ENCODE data around the gene MRPL22.

Gene MRPL22

GRCh38 chr5:154962494-154962893 lies 21.6 kb downstream of the MRPL22 start:
- H3K27ac ChIP-seq: no peak overlapping the region
- TF ChIP-seq CTCF (conservative IDR thresholded peaks at IDR 0.05): no peak

- TF ChIP-seq CTCF (conservative IDR thresholded peaks at IDR 0.05): no peak
- no peak overlapping the region for H3K27ac ChIP-seq
Measured at GRCh38 chr5:154966081-154966841, 25.4 kb downstream of the MRPL22 start.

- TF ChIP-seq CTCF (conservative IDR thresholded peaks at IDR 0.05): no peak
- H3K27ac ChIP-seq: no peak overlapping the region
Measured at GRCh38 chr5:154966874-154967273, 26.0 kb downstream of the MRPL22 start.

- TF ChIP-seq CTCF (conservative IDR thresholded peaks at IDR 0.05): peak; percentile 77
- no peak overlapping the region for H3K27ac ChIP-seq
Measured at GRCh38 chr5:154967421-154968024, 26.6 kb downstream of the MRPL22 start.

GRCh38 chr5:154968953-154969352 lies 28.1 kb downstream of the MRPL22 start:
- H3K27ac ChIP-seq: no peak overlapping the region
- no peak for TF ChIP-seq CTCF (conservative IDR thresholded peaks at IDR 0.05)

GRCh38 chr5:154970759-154971158 lies 29.9 kb downstream of the MRPL22 start:
- TF ChIP-seq CTCF (conservative IDR thresholded peaks at IDR 0.05): no peak
- no peak overlapping the region for H3K27ac ChIP-seq

GRCh38 chr5:154971501-154971900 lies 30.6 kb downstream of the MRPL22 start:
- H3K27ac ChIP-seq: no peak overlapping the region
- no peak for TF ChIP-seq CTCF (conservative IDR thresholded peaks at IDR 0.05)

Measured in VCaP (cell line).